Mucosa of descending colon (tissue), 3 donors: ENCODE results near the gene TMPRSS11D. TPM values are rescaled to one million over a fixed set of nuclear protein-coding genes. Genes with fewer than 3 reads are reported as not detected.

Experiments used
- total RNA-seq, 3 donors: library from RNA; stranded (reverse); fragmentation: NEBNext Ultra II Directional in 2 of 3; extraction: Animal tissue kit (Norgen Biotek cat#: 25700) in 2 of 3; gene quantifications; one replicate each; pipeline versions ENCODE4 v1.2.1 to v1.2.4, GENCODE V29; 2021 to 2023
- donor health status: DM: no; HTN: no; CAD: no; lungs with moderate emphysema.
- donor health status: DM: no; HTN: no; CAD: no.
- donor health status: DM: no; HTN: yes; CAD: no.

TMPRSS11D gene
- total RNA-seq, 3 donors from 2014 or later: not detected

Other genes with a start within 250 kb of the TMPRSS11D start
- 10 to 100 TPM; 35.1 to 49.2 (median 47.9) TPM for gene UBA6, start 182.8 kb downstream of the TMPRSS11D start, total RNA-seq
- gene GNRHR, start 129.6 kb downstream of the TMPRSS11D start, total RNA-seq: not detected
- gene TMPRSS11A, start 79.5 kb upstream of the TMPRSS11D start, total RNA-seq: not detected
- gene TMPRSS11F, start 245.9 kb upstream of the TMPRSS11D start, total RNA-seq: not detected